ENCODE measurements around the gene MPZL2. TPM values are rescaled to one million over a fixed set of nuclear protein-coding genes. Genes with fewer than 3 reads are reported as not detected.

The MPZL2 gene
- total RNA-seq, 6 donors from 2014 or later, result 51.6 to 146 (median 110) TPM

DNA sequence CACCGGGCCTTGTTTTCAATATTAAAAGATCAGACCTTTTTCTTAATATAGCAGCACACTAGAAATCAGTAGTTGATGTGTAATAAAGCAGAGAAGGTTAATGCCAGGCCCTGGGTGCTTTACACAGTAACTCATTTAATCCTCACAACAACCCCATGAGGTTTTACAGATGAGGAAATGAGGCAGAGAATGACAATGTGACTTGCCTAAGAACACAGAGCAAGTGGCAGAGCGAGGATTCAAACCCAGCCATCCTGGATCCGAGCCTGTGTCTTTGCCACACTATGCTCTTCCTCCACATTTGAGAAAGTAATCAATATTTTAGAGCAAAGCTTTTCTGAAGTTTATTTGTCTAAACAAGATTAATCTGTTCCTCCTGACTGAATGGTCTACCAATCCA lies 46.5 kb downstream of the MPZL2 start:
- ATAC-seq (ENCODE audit: low FRiP score in 2 of 2) (no peak), DNase-seq (no peak)
- Histone ChIP-seq H3K9me3 (no peaks in the 10 kb centered on the region), H3K36me3 (no peaks in the 10 kb centered on the region), H3K4me3 (no peak overlapping the region), H3K27ac (peak overlapping the region in 2 of 4 donors; percentile 28 to 71), H3K4me1 (peaks cover 4 to 49% (median 20%) of the 10 kb centered on the region in 4 donors), H3K27me3 (no peaks in the 10 kb centered on the region)
- no peak for TF ChIP-seq POLR2A (IDR thresholded peaks at IDR 0.05)
- TF ChIP-seq EP300 (IDR thresholded peaks at IDR 0.05), result no peak
- no peak for TF ChIP-seq POLR2AphosphoS5 (IDR thresholded peaks at IDR 0.05)
- TF ChIP-seq, protein P1, sequence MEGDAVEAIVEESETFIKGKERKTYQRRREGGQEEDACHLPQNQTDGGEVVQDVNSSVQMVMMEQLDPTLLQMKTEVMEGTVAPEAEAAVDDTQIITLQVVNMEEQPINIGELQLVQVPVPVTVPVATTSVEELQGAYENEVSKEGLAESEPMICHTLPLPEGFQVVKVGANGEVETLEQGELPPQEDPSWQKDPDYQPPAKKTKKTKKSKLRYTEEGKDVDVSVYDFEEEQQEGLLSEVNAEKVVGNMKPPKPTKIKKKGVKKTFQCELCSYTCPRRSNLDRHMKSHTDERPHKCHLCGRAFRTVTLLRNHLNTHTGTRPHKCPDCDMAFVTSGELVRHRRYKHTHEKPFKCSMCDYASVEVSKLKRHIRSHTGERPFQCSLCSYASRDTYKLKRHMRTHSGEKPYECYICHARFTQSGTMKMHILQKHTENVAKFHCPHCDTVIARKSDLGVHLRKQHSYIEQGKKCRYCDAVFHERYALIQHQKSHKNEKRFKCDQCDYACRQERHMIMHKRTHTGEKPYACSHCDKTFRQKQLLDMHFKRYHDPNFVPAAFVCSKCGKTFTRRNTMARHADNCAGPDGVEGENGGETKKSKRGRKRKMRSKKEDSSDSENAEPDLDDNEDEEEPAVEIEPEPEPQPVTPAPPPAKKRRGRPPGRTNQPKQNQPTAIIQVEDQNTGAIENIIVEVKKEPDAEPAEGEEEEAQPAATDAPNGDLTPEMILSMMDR (IDR thresholded peaks at IDR 0.05), result no peak
- WGBS, 2 donors, result 73 to 84% methylated on average over 3 of the region's 3 CpGs

DNA sequence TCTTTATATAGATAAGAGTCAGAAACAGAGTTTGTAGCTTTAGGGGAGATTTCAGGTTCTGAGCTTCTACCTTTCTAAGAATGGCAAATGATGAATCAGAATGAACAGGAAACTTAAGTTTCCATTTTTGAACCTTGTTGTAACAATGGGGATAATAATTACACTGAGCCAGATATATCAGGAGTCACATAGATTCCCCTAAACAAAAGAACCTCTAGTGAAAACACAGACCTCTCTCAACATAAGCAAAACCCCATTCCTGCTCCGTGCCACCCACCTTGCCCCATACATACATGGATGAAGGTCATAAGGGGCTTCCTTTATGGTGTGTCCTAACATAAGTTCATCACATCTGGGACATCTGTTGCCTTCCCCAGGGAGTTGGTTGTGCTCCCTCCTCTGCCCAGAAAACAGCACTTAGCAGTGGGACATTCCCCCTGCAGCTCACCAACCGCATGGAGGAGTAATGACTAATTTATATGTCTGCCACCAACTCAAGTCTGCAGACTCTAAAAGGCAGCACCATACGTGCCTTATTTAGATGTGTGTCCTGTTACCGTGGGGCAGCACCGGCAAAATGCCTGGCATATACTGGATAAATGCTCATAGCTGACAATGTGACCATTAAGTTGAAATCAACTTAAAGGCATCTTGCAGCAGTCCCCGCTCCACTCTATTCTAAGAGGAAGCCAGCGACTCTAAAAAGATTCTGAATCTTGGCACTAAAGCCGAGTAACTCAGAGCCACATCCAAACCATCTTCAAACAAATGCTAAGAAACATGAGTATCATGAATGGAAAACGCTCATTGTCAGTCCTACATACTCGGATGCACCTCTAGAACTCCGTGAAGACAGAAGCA lies 47.2 kb downstream of the MPZL2 start:
- ATAC-seq (ENCODE audit: low FRiP score in 2 of 2) (no peak), DNase-seq (no peak)
- TF ChIP-seq POLR2AphosphoS5 (IDR thresholded peaks at IDR 0.05), result no peak
- TF ChIP-seq, protein P1 (IDR thresholded peaks at IDR 0.05), result no peak
- no peak for TF ChIP-seq EP300 (IDR thresholded peaks at IDR 0.05)
- TF ChIP-seq POLR2A (IDR thresholded peaks at IDR 0.05), result no peak
- 67 to 75% methylated on average over 11 of the region's 11 CpGs for WGBS, 2 donors
- H3K36me3 ChIP-seq, result no peaks in the 10 kb centered on the region
- H3K27me3 ChIP-seq, result no peaks in the 10 kb centered on the region
- no peak overlapping the region for H3K4me3 ChIP-seq
- no peaks in the 10 kb centered on the region for H3K9me3 ChIP-seq
- H3K4me1 ChIP-seq, result peaks cover 4 to 55% (median 27%) of the 10 kb centered on the region in 4 donors
- H3K27ac ChIP-seq, result peak overlapping the region in 2 of 4 donors; percentile 28 to 71

DNA sequence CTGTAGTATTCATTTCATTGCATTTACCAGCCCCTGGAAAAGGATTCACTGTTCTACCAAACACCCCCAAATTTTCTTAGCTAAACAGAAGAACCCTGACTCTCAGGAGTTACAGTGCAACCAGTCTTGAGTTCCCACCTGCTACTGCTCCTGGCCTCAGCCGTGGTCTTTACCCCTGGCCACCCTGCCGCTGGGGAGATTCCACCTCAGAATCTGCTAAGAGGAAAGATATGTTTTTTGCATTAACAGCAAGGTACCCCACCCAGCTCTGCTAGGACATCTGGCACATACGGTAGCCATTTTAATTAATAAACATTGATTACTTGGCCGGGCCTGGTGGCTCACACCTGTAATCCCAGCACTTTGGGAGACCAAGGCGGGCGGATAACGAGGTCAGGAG lies 48.3 kb downstream of the MPZL2 start:
- H3K4me1 ChIP-seq, result peaks cover 9 to 65% (median 30%) of the 10 kb centered on the region in 4 donors

DNA sequence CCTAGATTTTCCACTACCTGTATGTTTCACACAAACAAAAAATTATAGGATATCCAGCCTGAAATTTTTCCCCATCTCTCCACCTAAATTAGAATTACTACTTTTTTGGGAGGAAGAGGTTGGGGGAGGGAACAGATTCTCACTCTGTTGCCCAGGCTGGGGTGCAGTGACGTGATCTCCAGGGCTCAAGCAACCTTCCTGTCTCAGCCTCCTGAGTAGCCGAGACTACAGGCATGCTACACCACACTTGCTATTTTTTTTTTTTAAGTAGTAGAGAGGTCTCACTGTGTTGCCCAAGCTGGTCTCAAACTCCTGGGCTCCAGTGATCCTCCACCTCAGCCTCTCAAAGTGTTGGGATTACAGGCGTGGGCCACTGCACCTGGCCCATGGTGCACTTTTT lies 48.8 kb downstream of the MPZL2 start:
- TF ChIP-seq POLR2AphosphoS5 (IDR thresholded peaks at IDR 0.05) (no peak), EP300 (IDR thresholded peaks at IDR 0.05) (no peak), POLR2A (IDR thresholded peaks at IDR 0.05) (no peak)
- TF ChIP-seq, protein P1 (IDR thresholded peaks at IDR 0.05), result no peak
- Histone ChIP-seq H3K27me3 (no peaks in the 10 kb centered on the region), H3K36me3 (no peaks in the 10 kb centered on the region), H3K4me3 (no peak overlapping the region), H3K4me1 (peaks cover 9 to 63% (median 30%) of the 10 kb centered on the region in 4 donors), H3K9me3 (no peaks in the 10 kb centered on the region), H3K27ac (peak overlapping the region in 3 of 4 donors; percentile 28 to 71 (median 49))
- WGBS, 2 donors, result 67 to 70% methylated on average over 3 of the region's 3 CpGs
- ATAC-seq (ENCODE audit: low FRiP score in 2 of 2), result no peak
- DNase-seq, result peak in 1 of 2 donors; percentile 54

More for the DNA sequence above, 48.3 kb downstream of the MPZL2 start:
- TF ChIP-seq POLR2AphosphoS5 (IDR thresholded peaks at IDR 0.05) (no peak), POLR2A (IDR thresholded peaks at IDR 0.05) (no peak), EP300 (IDR thresholded peaks at IDR 0.05) (no peak)
- TF ChIP-seq, protein P1 (IDR thresholded peaks at IDR 0.05), result no peak
- peak overlapping the region in 3 of 4 donors; percentile 28 to 71 (median 49) for H3K27ac ChIP-seq
- DNase-seq, result no peak
- no peaks in the 10 kb centered on the region for H3K9me3 ChIP-seq
- WGBS, 2 donors, result 88 to 92% methylated on average over 7 of the region's 7 CpGs
- H3K4me3 ChIP-seq, result no peak overlapping the region
- ATAC-seq (ENCODE audit: low FRiP score in 2 of 2), result no peak
- no peaks in the 10 kb centered on the region for H3K27me3 ChIP-seq
- H3K36me3 ChIP-seq, result no peaks in the 10 kb centered on the region
